Ovary (tissue), 9 donors: ENCODE results near the gene EVX2. TPM values are rescaled to one million over a fixed set of nuclear protein-coding genes. Genes with fewer than 3 reads are reported as not detected.

Source experiments
- DNase-seq, 5 donors: peaks; one replicate each; pipeline ENCODE4 v3.0.0-alpha.2; 2019 to 2020
- H3K27ac ChIP-seq, 2 donors: fragments of 200-600 bp; one replicate each; pipeline versions ENCODE4 v1.5.1 to v1.8.0; 2019 to 2022
- H3K27me3 ChIP-seq: fragments of 200-600 bp; one replicate; pipeline ENCODE4 v1.8.0; 2022
- H3K36me3 ChIP-seq: fragments of 200-600 bp; sonication (generic); one replicate; pipeline ENCODE4 v1.5.1; 2019
- H3K4me1 ChIP-seq: one replicate; pipeline ENCODE4 v1.8.1; 2013; ENCODE audit warnings: mild to moderate bottlenecking, moderate library complexity; ENCODE audit not compliant: insufficient read depth
- H3K4me3 ChIP-seq: fragments of 200-600 bp; sonication (generic); one replicate; pipeline ENCODE4 v1.5.1; 2017
- H3K9me3 ChIP-seq, 2 donors: fragments of 200-600 bp in 1 of 2; sonication (generic) in 1 of 2; one replicate each; pipeline versions ENCODE4 v1.5.1 to v1.8.1; 2013 to 2019; ENCODE audit warnings: mild to moderate bottlenecking in 1 of 2, moderate library complexity in 1 of 2
- EP300 ChIP-seq: sonication (generic); formaldehyde crosslinking; IDR thresholded peaks from one replicate; pipeline ENCODE4 v1.6.1; 2017; ENCODE audit warnings: antibody characterized with exemption
- POLR2A ChIP-seq: fragments of 450-650 bp; IDR thresholded peaks from one replicate; pipeline ENCODE4 v1.6.1; 2017; ENCODE audit warnings: antibody characterized with exemption, mild to moderate bottlenecking, moderate library complexity
- WGBS, 3 donors: extraction: QIAGEN DNeasy Blood & Tissue Kit in 1 of 3; methylation state at CpG; one replicate each; pipeline versions ENCODE4 v1.1.5 to v1.1.7; 2013 to 2017; 5-methylcytosine and 5-hydroxymethylcytosine counted together
- intact Hi-C, 4 donors: fragments of 100-400 bp; cut with DNase I; formaldehyde crosslinking; loops; one replicate each; pipeline versions ENCODE4 v1.11.0 to v1.15.1; 2022 to 2023
- polyA plus RNA-seq, 2 donors: library from polyadenylated mRNA; stranded (reverse); fragments of 200-250 nt in 1 of 2; fragments of 350-450 nt in 1 of 2; fragmentation: Illumina TruSeq in 1 of 2; extraction: RNeasy Lipid Tissue Mini Kit (QIAGEN cat#74804) in 1 of 2; gene quantifications; one replicate each; pipeline ENCODE4 v1.2.3, GENCODE V29; 2013 to 2014
- total RNA-seq, 7 donors: library from RNA; depleted of rRNA in 2 of 7; stranded (reverse); fragments of >200 nt in 2 of 7; fragmentation: NEBNext Ultra II Directional in 3 of 7; extraction: Animal tissue kit (Norgen Biotek cat#: 25700) in 3 of 7; gene quantifications; one replicate each; pipeline versions ENCODE4 v1.1.0 to v1.2.4, GENCODE V29; 2016 to 2023
- TF ChIP-seq, protein P1 (sequence below), 3 donors: fragments of 450-650 bp in 2 of 3; fragments of 200-600 bp in 1 of 3; IDR thresholded peaks; one replicate each; pipeline versions ENCODE4 v1.5.1 to v1.8.0; 2016 to 2022; ENCODE audit warnings: antibody characterized with exemption in 3 of 3, mild to moderate bottlenecking in 1 of 3
- donor health status: DM: no; HTN: no; CAD: no; lungs with moderate emphysema.
- donor health status: DM: no; HTN: no; CAD: no.
- donor health status: Bipolar disorder and iron deficiency.
- donor health status: DM: yes; HTN: yes; CAD: no.
- donor health status: DM: no; HTN: no; CAD: no.
- donor health status: DM: yes; HTN: yes; CAD: no.

EVX2 gene
- total and polyA plus RNA-seq, 9 donors, result not detected

DNA sequence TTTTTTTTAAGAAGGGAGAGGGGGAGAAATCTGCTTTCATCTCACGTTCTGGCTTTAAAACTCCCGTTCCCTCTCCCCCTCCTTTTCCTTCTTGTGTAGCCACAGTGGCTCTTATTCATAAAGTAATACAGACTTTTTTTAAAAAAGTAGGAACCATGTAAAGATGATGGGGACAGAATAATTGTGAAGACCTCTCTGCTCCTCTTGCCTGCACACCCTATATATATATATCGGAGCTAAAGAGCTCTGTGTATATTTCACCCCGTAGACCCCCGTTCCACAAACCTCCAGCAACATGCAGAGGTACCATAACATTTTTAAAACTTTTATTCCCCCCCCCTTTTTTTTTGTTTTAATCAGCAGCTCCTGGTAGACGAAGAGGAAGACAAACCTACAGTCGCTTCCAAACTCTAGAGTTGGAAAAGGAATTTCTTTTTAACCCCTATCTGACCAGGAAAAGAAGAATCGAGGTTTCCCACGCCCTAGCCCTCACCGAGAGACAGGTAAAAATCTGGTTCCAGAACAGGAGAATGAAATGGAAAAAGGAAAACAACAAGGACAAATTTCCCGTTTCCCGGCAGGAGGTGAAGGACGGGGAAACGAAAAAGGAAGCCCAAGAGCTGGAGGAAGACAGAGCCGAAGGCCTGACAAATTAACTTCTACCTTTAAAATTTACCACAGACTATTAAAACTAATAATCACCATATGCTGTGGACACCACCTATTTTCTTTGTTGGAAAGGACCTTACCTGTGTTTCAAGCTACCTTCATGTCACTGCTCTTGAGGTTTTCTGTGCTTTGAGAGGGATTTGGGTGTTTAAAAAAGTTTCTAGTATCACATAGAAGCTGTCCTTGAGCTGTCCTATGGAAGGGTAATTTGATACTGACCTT lies 47.4 kb upstream of the EVX2 start:
- Histone ChIP-seq H3K27me3 (no peaks in the 10 kb centered on the region), H3K9me3 (no peaks in the 10 kb centered on the region), H3K4me1 (peaks cover 17% of the 10 kb centered on the region), H3K4me3 (peak overlapping the region; percentile 55), H3K36me3 (no peaks in the 10 kb centered on the region), H3K27ac (peak overlapping the region; percentile 94 to 99)
- 7 to 12% (median 8%) methylated on average over 15 of the region's 15 CpGs for WGBS, 3 donors
- DNase-seq, result no peak
- intact Hi-C loops, result loop anchor here in 1 of 4 donors (2.0 to 10.0 kb wide), 2 partner anchors 506 to 1134 kb away; partner anchors contain the start of gene NFE2L2
- TF ChIP-seq POLR2A (no peak), EP300 (no peak)
- TF ChIP-seq, protein P1, sequence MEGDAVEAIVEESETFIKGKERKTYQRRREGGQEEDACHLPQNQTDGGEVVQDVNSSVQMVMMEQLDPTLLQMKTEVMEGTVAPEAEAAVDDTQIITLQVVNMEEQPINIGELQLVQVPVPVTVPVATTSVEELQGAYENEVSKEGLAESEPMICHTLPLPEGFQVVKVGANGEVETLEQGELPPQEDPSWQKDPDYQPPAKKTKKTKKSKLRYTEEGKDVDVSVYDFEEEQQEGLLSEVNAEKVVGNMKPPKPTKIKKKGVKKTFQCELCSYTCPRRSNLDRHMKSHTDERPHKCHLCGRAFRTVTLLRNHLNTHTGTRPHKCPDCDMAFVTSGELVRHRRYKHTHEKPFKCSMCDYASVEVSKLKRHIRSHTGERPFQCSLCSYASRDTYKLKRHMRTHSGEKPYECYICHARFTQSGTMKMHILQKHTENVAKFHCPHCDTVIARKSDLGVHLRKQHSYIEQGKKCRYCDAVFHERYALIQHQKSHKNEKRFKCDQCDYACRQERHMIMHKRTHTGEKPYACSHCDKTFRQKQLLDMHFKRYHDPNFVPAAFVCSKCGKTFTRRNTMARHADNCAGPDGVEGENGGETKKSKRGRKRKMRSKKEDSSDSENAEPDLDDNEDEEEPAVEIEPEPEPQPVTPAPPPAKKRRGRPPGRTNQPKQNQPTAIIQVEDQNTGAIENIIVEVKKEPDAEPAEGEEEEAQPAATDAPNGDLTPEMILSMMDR (IDR thresholded peaks at IDR 0.05), result no peak

DNA sequence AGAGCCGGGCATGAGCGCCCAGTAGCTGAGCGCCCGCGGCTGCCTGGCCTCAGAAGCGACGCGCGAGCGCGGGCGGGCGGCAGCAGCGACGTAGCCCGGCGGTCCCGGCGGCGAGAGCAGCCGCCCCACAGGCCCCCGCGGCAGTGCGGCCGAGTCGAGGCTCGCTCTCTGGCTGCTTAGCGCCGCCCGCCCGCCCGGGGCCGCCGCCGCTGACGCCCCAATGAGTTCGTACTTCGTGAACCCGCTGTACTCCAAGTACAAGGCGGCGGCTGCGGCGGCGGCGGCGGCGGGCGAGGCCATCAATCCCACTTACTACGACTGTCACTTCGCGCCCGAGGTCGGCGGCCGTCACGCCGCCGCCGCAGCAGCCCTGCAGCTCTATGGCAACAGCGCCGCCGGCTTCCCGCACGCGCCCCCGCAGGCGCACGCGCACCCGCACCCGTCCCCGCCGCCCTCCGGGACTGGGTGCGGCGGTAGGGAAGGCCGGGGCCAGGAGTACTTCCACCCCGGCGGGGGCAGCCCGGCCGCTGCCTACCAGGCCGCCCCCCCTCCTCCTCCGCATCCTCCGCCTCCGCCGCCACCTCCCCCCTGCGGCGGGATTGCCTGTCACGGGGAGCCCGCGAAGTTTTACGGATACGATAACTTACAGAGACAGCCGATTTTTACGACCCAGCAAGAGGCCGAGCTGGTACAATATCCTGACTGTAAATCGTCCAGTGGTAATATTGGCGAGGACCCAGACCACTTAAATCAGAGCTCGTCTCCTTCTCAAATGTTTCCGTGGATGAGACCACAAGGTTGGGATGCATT lies 46.6 kb upstream of the EVX2 start:
- DNase-seq, result peak; percentile 78 to 83 (median 81)
- H3K4me1 ChIP-seq, result peaks cover 17% of the 10 kb centered on the region
- 1% methylated on average over 48 to 100 of the region's 100 CpGs for WGBS, 3 donors

DNA sequence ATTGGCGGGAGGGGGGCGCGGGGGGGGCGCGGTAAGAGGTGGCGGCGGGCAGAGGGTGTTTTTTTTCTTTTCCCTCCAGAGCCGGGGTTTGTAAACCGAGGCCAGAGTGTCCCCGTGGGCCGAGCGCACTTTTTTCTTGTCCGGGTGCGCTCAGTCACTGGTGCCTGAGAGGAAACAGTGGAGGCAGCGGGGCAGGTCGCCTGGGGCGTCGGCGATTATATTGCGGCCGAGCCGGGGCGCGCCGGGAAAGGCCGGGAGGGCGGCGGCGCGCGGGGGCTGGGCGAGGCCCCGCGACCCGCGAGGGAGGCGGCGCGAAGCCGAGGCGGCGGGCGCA lies 46.0 kb upstream of the EVX2 start:
- Histone ChIP-seq H3K4me1 (peaks cover 13% of the 10 kb centered on the region), H3K9me3 (no peaks in the 10 kb centered on the region), H3K4me3 (peak overlapping the region; percentile 55), H3K36me3 (no peaks in the 10 kb centered on the region), H3K27me3 (no peaks in the 10 kb centered on the region), H3K27ac (peak overlapping the region; percentile 94 to 99)
- no peak for DNase-seq
- no peak for TF ChIP-seq POLR2A
- TF ChIP-seq, protein P1 (IDR thresholded peaks at IDR 0.05), result no peak
- no peak for TF ChIP-seq EP300
- 0 to 2% (median 1%) methylated on average over 15 to 43 of the region's 43 CpGs for WGBS, 3 donors
- intact Hi-C loops, result loop anchor here (2.0 to 10.0 kb wide), 7 partner anchors 423 to 1135 kb away; partner anchors contain the start of gene NFE2L2 (in 1 of the 4)

More for the DNA sequence above, 46.6 kb upstream of the EVX2 start:
- intact Hi-C loops, result loop anchor here in 1 of 4 donors (2.0 to 10.0 kb wide), 2 partner anchors 506 to 1134 kb away; partner anchors contain the start of gene NFE2L2
- Histone ChIP-seq H3K36me3 (no peaks in the 10 kb centered on the region), H3K4me3 (peak overlapping the region; percentile 55), H3K27me3 (no peaks in the 10 kb centered on the region), H3K9me3 (no peaks in the 10 kb centered on the region), H3K27ac (peak overlapping the region; percentile 94 to 99)
- TF ChIP-seq EP300 (no peak), POLR2A (peak; percentile 62)
- TF ChIP-seq, protein P1 (IDR thresholded peaks at IDR 0.05), result peak in 1 of 3 donors; percentile 9
